Testis (tissue), 3 donors: Measurements from ENCODE around the gene TTC27. TPM values are rescaled to one million over a fixed set of nuclear protein-coding genes. Genes with fewer than 3 reads are reported as not detected.

Experiments used
- microRNA-seq, 2 donors: library from miRNA; unstranded; fragments of <30 nt; microRNA quantifications; one replicate each; pipeline ENCODE4, GENCODE V29; 2016; ENCODE audit warnings: borderline number of aligned reads in 2 of 2, borderline replicate concordance in 1 of 2
- polyA plus RNA-seq: library from polyadenylated mRNA; stranded (reverse); fragments of 350-450 nt; fragmentation: Illumina TruSeq; extraction: RNeasy Lipid Tissue Mini Kit (QIAGEN cat#74804); gene quantifications from one replicate; pipeline ENCODE4 v1.2.3, GENCODE V29; 2014; ENCODE audit warnings: low read depth, low replicate concordance; ENCODE audit not compliant: insufficient read depth
- small RNA-seq, 2 donors: library from RNA; depleted of rRNA; stranded (forward); fragments of <200 nt; gene quantifications; one replicate each; pipeline ENCODE3, GENCODE V24; 2016
- total RNA-seq, 2 donors: library from RNA; depleted of rRNA; stranded (reverse); fragments of >200 nt; gene quantifications; one replicate each; pipeline ENCODE4 v1.2.3, GENCODE V29; 2016

Gene TTC27
- total and polyA plus RNA-seq, 3 donors from 2014 or later: 21.6 to 32.9 (median 26.7) TPM

Small RNA genes lying within 50 kb of the gene (microRNA-seq; reads per million reads assigned to microRNA genes)
- 0 to 0.69 reads per million in 2 donors for gene MIR4765

Small RNA genes lying within 50 kb of the gene (small RNA-seq; reads per million reads assigned to genes)
- 0 reads per million in 2 donors for gene MIR4765
